Loucy (cell line): ENCODE measurements around the gene AQP11.
"Not testable (repeated sequence)": the region's sequence is repeated elsewhere in the genome, so short reads cannot be mapped to it uniquely, and the experiment has no call there.

Experiments used
- H2AFZ ChIP-seq: fragments of 200-600 bp; sonication (generic); 2 replicates; pipeline ENCODE4 v1.6.0; 2016; ENCODE audit warnings: antibody characterized with exemption, mild to moderate bottlenecking, low read length, moderate library complexity
- H3F3A ChIP-seq: fragments of 200-600 bp; 2 replicates; pipeline ENCODE4 v1.6.0; 2016; ENCODE audit warnings: antibody characterized with exemption, low read depth, mild to moderate bottlenecking
- H3K27me3 ChIP-seq: fragments of 200-600 bp; sonication (generic); 2 replicates; pipeline ENCODE4 v1.6.1; 2014; ENCODE audit warnings: low read length, mild to moderate bottlenecking; ENCODE audit not compliant: insufficient read depth, poor library complexity, severe bottlenecking
- H3K36me3 ChIP-seq: fragments of 200-600 bp; sonication (generic); 2 replicates; pipeline ENCODE4 v1.6.1; 2016; ENCODE audit warnings: low read length; ENCODE audit not compliant: insufficient read depth
- H3K4me1 ChIP-seq: fragments of 200-600 bp; sonication (generic); 2 replicates; pipeline ENCODE4 v1.5.1; 2014; ENCODE audit warnings: low read length, mild to moderate bottlenecking; ENCODE audit not compliant: insufficient read depth, poor library complexity, severe bottlenecking
- H3K4me2 ChIP-seq: fragments of 200-600 bp; sonication (generic); 2 replicates; pipeline ENCODE4 v1.6.0; 2014; ENCODE audit warnings: antibody characterized with exemption, low read length, low read depth, mild to moderate bottlenecking; ENCODE audit not compliant: poor library complexity, severe bottlenecking
- H3K4me3 ChIP-seq: fragments of 200-600 bp; sonication (generic); 2 replicates; pipeline ENCODE4 v1.5.1; 2014; ENCODE audit warnings: low read length, mild to moderate bottlenecking, mixed read lengths; ENCODE audit not compliant: poor library complexity, severe bottlenecking
- H3K79me2 ChIP-seq: fragments of 200-600 bp; sonication (generic); 2 replicates; pipeline ENCODE4 v1.6.1; 2014; ENCODE audit warnings: low read length; ENCODE audit not compliant: insufficient read depth
- H3K9ac ChIP-seq: fragments of 200-600 bp; sonication (generic); 2 replicates; pipeline ENCODE4 v1.6.0; 2014; ENCODE audit warnings: mild to moderate bottlenecking, low read depth, low read length, moderate library complexity; ENCODE audit not compliant: poor library complexity, severe bottlenecking
- H3K9me2 ChIP-seq: fragments of 200-600 bp; sonication (generic); replicated peaks from 2 replicates; pipeline ENCODE4 v1.6.1; 2016; ENCODE audit warnings: low read depth, low read length, mixed read lengths
- H3K9me3 ChIP-seq: fragments of 200-600 bp; sonication (generic); 2 replicates; pipeline ENCODE4 v1.6.1; 2014; ENCODE audit warnings: mild to moderate bottlenecking, antibody characterized with exemption, low read length, low read depth; ENCODE audit not compliant: insufficient read depth
- H4K20me1 ChIP-seq: fragments of 200-600 bp; sonication (generic); 2 replicates; pipeline ENCODE4 v1.6.0; 2014; ENCODE audit warnings: antibody characterized with exemption, low read length, mild to moderate bottlenecking; ENCODE audit not compliant: insufficient read depth, poor library complexity, severe bottlenecking
- EZH2phosphoT487 ChIP-seq: fragments of 200-600 bp; IDR thresholded peaks from 2 replicates; pipeline ENCODE4 v1.6.1; 2018; ENCODE audit warnings: antibody characterized with exemption, mild to moderate bottlenecking, moderate library complexity, borderline replicate concordance
- TF ChIP-seq, protein P1 (sequence below): fragments of 200-600 bp; sonication (generic); conservative IDR thresholded peaks from 2 replicates; pipeline ENCODE4 v1.5.1; 2014; ENCODE audit warnings: mild to moderate bottlenecking, antibody characterized with exemption, low read length

Gene AQP11

DNA sequence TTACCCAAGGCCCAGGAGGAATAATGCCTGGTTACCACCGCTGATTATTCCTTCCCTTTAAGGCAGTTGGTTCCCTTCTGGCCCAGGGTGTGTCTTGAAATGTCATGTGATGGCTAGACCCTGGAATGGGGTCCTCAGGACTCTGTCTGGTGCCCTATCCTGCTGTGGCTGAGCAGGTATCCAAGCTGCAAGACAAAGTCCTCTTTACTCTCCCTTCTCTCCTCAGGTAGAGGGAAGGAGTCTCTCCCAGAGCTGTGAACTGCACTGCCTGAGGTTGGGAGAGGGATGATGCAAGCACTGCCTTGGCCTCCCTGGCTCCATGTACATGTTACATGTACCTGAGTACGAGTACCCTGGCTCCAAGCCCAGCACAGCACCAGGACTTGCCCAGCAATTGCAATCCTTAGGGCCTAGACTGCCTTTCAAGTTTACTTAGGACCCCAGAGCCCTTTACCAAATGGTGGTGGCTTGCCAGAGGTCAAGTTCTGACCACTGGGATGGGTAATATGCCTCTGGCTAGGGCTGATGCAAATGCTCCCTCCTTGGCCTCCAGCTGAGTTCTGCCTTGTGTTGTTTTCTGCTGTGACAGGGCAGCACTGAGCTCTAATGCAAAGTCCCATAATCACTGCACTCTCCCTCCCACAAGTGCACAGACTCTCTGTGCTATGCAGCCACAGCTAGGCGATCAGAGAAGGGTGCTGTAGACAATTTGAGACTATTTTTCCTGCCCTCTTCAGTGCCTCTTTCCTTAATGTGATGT, 20.7 kb upstream of the AQP11 start:
- no peak overlapping the region for H3K9ac ChIP-seq
- no peaks in the 10 kb centered on the region for H3F3A ChIP-seq
- no peaks in the 10 kb centered on the region for H4K20me1 ChIP-seq
- no peaks in the 10 kb centered on the region for H3K9me3 ChIP-seq
- H3K36me3 ChIP-seq = no peaks in the 10 kb centered on the region
- H3K4me2 ChIP-seq = no peak overlapping the region
- H3K4me1 ChIP-seq = no peaks in the 10 kb centered on the region
- H2AFZ ChIP-seq = no peak overlapping the region
- TF ChIP-seq, protein P1, sequence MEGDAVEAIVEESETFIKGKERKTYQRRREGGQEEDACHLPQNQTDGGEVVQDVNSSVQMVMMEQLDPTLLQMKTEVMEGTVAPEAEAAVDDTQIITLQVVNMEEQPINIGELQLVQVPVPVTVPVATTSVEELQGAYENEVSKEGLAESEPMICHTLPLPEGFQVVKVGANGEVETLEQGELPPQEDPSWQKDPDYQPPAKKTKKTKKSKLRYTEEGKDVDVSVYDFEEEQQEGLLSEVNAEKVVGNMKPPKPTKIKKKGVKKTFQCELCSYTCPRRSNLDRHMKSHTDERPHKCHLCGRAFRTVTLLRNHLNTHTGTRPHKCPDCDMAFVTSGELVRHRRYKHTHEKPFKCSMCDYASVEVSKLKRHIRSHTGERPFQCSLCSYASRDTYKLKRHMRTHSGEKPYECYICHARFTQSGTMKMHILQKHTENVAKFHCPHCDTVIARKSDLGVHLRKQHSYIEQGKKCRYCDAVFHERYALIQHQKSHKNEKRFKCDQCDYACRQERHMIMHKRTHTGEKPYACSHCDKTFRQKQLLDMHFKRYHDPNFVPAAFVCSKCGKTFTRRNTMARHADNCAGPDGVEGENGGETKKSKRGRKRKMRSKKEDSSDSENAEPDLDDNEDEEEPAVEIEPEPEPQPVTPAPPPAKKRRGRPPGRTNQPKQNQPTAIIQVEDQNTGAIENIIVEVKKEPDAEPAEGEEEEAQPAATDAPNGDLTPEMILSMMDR = no peak
- no peak for TF ChIP-seq EZH2phosphoT487
- H3K4me3 ChIP-seq = no peak overlapping the region
- H3K9me2 ChIP-seq = no peaks in the 10 kb centered on the region
- no peaks in the 10 kb centered on the region for H3K27me3 ChIP-seq
- no peaks in the 10 kb centered on the region for H3K79me2 ChIP-seq

DNA sequence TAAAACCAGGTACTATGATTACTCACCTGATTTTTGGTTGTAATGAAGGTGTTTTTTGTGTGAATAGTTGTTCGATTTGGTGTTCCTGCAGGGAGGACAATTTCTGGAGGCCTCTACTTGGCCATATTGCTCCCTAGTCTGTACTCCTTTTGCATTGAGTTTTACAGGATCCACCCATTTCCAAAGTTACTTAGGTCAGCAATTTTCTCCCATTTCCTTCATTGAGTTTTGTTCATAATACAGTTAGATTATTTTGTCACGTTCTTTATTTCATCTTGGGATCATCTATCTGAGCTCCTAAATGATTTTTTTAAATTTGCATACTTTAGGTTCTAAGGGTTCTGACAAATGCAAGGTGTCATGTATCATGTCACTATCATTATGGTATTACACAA, 20.1 kb upstream of the AQP11 start:
- no peak for TF ChIP-seq EZH2phosphoT487
- TF ChIP-seq, protein P1 = no peak
- H2AFZ ChIP-seq = no peak overlapping the region
- no peaks in the 10 kb centered on the region for H3K9me2 ChIP-seq
- H3K4me1 ChIP-seq = no peaks in the 10 kb centered on the region
- H3K4me3 ChIP-seq = no peak overlapping the region
- no peaks in the 10 kb centered on the region for H3F3A ChIP-seq
- H3K36me3 ChIP-seq = no peaks in the 10 kb centered on the region
- no peaks in the 10 kb centered on the region for H3K9me3 ChIP-seq
- no peaks in the 10 kb centered on the region for H3K79me2 ChIP-seq
- H3K9ac ChIP-seq = no peak overlapping the region
- H4K20me1 ChIP-seq = no peaks in the 10 kb centered on the region
- no peak overlapping the region for H3K4me2 ChIP-seq
- H3K27me3 ChIP-seq = no peaks in the 10 kb centered on the region

DNA sequence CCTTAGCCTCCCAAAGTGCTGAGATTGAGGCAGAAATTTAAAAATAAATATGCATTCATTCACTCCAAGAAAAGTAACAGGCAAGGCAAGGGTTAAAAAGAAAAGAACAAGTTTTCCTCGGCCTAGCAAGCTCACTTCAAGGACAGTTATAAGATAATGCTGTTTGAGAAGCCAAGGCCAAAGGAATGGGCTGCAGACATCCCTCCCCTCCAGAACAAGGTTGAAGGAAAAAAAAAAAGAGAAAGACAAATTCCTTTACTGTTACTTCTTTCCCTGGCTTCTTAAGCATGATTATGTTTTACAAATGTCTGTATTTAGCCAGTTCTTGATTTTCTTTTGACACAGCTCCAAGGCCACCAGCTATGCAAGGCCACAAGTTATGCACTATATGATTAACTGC, 18.9 kb upstream of the AQP11 start:
- H3K9ac ChIP-seq, H3K36me3 ChIP-seq, H3K4me1 ChIP-seq, H3K4me3 ChIP-seq, H3K79me2 ChIP-seq, H3K9me3 ChIP-seq, H3K9me2 ChIP-seq, H3K4me2 ChIP-seq, H3K27me3 ChIP-seq, H3F3A ChIP-seq, H2AFZ ChIP-seq, H4K20me1 ChIP-seq: not testable (repeated sequence)

DNA sequence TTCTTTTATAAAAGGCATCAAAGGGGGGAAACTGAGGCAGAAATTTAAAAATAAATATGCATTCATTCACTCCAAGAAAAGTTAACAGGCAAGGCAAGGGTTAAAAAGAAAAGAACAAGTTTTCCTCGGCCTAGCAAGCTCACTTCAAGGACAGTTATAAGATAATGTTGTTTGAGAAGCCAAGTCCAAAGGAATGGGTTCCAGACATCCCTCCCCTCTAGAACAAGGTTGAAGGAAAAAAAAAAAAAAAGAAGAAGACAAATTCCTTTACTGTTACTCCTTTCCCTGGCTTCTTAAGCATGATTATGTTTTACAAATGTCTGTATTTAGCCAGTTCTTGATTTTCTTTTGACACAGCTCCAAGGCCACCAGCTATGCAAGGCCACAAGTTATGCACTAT, 14.3 kb upstream of the AQP11 start:
- not testable (repeated sequence) for H3K9me2 ChIP-seq, H3K4me1 ChIP-seq, H4K20me1 ChIP-seq, H3K79me2 ChIP-seq, H3K4me3 ChIP-seq, H3K27me3 ChIP-seq, H3K36me3 ChIP-seq, H2AFZ ChIP-seq, H3K4me2 ChIP-seq, H3K9me3 ChIP-seq, H3K9ac ChIP-seq, H3F3A ChIP-seq
